ENCODE data around the gene CTRB2.

CTRB2 gene

GRCh38 chr16:75175074-75175473 is 31.9 kb downstream of the CTRB2 start:
- DNase-seq (ENCODE audit: low read depth, low spot score) = no peak

GRCh38 chr16:75172578-75172977 is 34.4 kb downstream of the CTRB2 start:
- DNase-seq (ENCODE audit: low read depth, low spot score) = no peak

GRCh38 chr16:75169899-75170405 is 37.0 kb downstream of the CTRB2 start:
- DNase-seq (ENCODE audit: low read depth, low spot score) = no peak

GRCh38 chr16:75160386-75160785 is 46.6 kb downstream of the CTRB2 start:
- DNase-seq (ENCODE audit: low read depth, low spot score) = no peak
